Stimulated activated CD4-positive, alpha-beta T cell treated with anti-CD3 and anti-CD28 coated beads, Interleukin-2, amount 100 ng/mL, for 48 hours (primary cell): ENCODE data around the gene MAPK4.

Experiments
- DNase-seq, 2 donors: peaks; one replicate each; pipeline ENCODE4 v3.0.0-alpha.2; 2020

MAPK4 gene

GRCh38 chr18:50726960-50727589 lies 167.2 kb downstream of the MAPK4 start:
- no peak for DNase-seq

DNA sequence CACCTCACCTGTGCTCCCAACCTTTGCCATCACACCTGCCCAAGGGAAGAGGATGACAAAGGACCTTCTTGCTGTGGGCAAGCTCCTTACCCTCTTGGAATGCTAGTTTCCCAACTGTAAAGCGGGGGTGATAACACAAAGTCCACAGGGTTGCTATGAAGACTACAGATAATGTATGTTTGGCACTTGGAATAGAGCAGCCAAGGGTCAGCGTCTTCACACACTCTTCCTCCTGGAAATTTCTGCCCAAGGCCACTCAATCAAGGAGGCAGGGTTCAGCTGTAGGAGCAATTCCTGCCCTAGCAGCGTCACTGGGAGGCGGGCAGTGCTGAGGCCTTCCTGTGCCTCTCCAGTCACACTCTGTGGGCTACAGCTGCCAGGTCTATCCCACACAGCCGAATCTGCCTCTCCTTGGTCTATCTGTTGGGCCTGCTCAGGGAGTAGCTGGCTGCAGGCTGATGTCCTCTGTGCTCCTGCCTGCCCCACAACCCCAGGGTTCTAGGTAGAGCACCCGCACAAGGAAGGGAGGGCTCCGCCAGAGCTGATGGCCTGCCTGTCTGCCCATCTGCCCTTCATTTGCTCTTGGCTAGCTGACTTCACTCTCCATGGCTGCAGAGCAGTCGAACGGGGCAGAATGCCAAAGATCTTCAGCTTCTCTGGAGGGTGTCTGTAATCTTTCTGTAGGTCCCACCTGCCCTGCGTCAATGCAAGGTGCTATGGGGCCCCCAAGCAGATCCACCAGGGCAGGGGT lies 168.0 kb downstream of the MAPK4 start:
- DNase-seq, result no peak

DNA sequence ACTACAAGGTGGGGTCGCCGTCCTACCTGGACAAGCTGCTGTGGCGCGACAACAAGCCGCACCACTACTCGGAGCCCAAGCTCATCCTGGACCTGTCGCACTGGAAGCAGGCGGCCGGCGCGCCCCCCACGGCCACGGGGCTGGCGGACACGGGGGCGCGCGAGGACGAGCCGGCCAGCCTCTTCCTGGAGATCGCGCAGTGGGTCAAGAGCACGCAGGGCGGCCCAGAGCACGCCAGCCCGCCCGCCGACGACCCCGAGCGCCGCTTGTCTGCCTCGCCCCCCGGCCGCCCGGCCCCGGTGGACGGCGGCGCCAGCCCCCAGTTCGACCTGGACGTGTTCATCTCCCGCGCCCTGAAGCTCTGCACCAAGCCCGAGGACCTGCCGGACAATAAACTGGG lies 169.5 kb downstream of the MAPK4 start:
- no peak for DNase-seq

- no peak for DNase-seq
Observed at GRCh38 chr18:50729986-50730385, 170.1 kb downstream of the MAPK4 start.

DNA sequence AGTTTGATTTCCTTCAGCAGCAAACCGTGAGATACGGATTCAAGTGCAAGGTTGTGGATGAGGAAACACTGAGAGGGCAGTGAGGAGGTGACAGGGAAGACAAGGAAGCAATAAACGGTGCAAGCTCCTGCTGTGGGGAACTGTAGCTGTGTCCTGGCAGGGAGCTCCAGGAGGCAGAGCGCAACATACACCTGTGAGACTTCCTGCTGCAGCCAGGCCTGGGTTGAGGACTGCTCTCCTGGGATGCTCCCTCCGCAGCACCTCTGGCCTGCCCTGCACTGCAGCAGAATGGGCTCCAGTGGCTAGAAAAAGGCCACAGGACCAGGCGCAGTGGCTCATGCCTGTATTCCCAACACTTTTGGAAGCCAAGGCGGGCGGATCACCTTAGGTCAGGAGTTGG lies 174.5 kb downstream of the MAPK4 start:
- no peak for DNase-seq

DNA sequence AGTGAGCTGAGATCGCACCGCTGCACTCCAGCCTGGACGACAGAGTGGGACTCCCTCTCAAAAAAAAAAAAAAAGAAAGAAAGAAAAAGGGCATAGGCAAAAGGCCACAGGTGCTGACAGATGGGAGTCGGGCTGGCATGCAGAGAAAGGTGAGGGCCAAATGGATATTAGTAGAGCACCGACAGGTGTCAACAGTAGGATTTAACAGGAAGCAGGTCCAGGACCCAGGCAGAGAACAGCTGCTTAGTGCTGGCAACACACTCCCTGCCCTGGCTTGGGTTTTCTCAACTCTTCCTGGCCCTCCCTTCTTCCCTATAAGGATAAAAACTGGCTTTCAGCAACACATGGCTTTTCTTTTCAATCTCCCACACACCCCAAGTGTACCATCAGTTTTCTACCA lies 175.0 kb downstream of the MAPK4 start:
- DNase-seq, result no peak

DNA sequence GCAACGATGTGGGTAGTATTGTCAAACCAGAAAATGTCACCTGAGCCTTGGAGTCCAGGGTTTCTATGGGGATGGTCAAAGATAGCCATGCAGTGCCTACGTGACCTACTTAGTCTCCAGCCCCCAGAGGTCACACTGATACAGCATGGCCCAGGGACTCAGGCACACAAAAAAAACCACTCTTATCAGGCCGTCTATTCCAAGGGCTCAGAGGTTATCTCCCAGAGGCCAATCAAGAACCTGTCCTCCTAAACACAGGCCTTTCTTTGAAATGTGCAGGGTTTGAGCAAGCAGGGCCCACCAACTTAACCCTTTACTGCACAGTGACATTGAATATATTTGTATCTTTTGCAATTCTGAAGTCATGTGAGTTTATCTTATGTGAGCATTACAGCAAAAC lies 177.2 kb downstream of the MAPK4 start:
- no peak for DNase-seq

GRCh38 chr18:50738098-50738757 lies 178.3 kb downstream of the MAPK4 start:
- DNase-seq, result no peak

GRCh38 chr18:50742952-50743351 lies 183.1 kb downstream of the MAPK4 start:
- DNase-seq, result no peak

- DNase-seq, result no peak
Observed at GRCh38 chr18:50744253-50744652, 184.4 kb downstream of the MAPK4 start.

DNA sequence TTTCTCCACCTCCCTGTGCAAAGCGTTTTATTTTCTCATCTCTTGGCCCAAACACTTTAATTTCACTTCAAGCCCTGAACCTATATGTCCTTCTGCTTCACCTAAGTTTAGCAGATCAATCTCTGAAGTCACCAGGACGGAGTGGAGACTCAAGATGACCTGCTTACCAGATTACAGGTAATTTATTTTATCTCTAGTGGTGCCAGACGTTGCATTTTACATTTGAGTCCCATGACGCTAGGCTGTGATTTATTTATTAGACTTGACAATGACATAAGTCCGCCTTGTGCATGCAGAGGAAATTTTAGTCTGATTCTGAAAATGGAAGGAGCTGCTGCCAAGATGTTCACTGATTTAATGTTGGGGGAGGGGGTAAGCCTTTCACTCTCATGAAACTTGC lies 186.1 kb downstream of the MAPK4 start:
- DNase-seq, result no peak

DNA sequence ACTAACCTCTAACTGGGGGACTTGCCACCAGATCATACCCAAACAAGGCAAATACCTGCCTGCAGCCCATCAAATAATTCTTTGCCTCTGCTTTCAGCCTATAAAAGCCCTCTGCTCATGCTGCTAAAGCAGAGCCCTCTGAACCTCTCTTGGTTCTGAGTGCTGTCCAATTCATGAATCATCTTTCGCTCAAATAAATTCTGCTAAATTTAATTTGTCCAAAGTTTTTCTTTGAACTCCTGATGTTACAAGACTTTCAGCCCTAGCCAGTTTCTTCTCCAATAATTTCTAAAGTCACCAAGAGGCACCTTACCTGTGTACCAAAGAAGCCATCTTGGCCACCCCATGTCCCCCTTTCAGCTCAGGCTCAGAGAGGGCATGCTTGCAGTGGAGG lies 188.0 kb downstream of the MAPK4 start:
- no peak for DNase-seq

- no peak for DNase-seq
Observed at GRCh38 chr18:50748243-50749229, 188.6 kb downstream of the MAPK4 start.

GRCh38 chr18:50749421-50749820 lies 189.5 kb downstream of the MAPK4 start:
- DNase-seq, result no peak

- no peak for DNase-seq
Observed at GRCh38 chr18:50749945-50750344, 190.1 kb downstream of the MAPK4 start.

DNA sequence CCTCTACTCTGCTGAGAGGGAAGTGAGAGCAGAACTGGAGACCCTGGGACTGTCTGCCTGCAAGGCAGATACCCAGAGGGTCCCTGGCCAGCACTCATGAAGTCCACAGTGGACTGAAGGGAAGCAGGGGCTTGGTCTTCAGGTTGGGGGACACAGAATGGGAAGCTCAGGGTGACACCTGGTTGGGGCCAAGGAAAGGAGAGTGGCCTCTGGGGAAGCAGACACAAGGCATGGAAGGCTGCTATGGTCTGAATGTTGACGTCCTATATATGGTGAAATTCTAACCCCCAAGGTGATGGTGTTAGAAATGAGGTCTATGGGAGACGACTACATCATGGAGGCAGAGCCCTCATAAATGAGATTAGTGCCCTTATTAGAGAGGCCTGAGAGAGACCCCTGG lies 190.7 kb downstream of the MAPK4 start:
- DNase-seq, result no peak

- DNase-seq, result no peak
Observed at GRCh38 chr18:50751490-50751889, 191.6 kb downstream of the MAPK4 start.

- no peak for DNase-seq
Observed at GRCh38 chr18:50751947-50752346, 192.1 kb downstream of the MAPK4 start.

- no peak for DNase-seq
Observed at GRCh38 chr18:50753311-50753710, 193.4 kb downstream of the MAPK4 start.

DNA sequence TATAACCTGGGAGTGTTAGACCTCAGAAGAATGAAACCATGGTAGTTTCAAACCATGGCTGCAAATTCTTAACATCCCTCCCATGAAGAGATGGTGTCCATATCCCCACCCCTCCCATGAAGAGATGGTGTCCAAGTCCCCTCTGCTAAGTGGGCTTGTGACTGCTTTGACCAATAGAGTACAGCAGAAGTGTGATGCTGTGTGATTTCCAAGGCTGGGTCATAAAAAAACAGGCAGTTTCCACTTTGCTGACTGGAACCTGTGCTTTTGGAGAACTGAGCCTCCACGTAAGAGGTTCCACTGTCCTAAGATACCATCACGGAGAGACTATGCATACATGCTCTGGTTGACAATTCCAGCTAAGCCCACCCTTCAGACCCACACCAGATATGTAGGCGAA lies 194.4 kb downstream of the MAPK4 start:
- DNase-seq, result no peak

GRCh38 chr18:50757358-50757757 lies 197.5 kb downstream of the MAPK4 start:
- DNase-seq, result no peak

DNA sequence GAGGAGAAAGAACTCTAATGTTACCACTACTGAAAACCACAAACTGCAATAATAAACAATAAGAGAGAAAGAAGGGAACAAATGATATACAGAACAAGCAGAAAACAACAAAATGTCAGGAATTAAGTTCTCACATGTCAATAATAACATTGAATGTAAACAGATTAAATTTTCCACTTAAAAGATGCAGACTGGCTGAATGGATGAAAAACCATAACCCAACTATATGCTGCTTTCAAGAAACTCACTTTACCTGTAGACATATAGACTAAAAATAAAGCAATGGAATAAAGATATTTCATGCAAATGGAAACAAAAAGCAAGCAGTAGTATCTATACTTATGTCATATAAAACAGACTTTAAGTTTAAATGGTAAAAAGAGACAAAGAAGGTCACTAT lies 209.6 kb downstream of the MAPK4 start:
- no peak for DNase-seq

DNA sequence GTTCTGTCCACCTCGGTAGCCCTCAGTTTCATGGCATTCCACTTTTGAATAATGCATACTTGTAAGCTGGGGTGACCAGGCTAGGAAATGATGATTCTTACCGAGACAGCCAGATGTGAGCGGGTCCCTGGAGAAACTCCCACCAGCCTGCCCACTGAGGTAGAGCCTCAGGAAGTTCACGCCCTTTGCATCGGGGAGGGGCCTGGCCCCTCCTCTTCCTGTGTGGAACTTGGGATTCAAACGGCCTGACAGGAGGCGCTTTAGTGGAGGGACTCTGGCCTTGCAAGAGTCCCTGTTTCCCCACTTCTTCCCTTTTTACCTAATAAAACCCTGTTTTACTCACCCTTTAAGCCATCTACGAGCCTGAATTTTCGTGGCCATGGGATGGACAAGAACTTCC lies 215.3 kb downstream of the MAPK4 start:
- no peak for DNase-seq
